Activated CD4-positive, alpha-beta T cell treated with anti-CD3 and anti-CD28 coated beads for 36 hours (primary cell): ENCODE results near the gene RUFY2. TPM values are rescaled to one million over a fixed set of nuclear protein-coding genes. Genes with fewer than 3 reads are reported as not detected.
"Not testable (repeated sequence)": the region's sequence is repeated elsewhere in the genome, so short reads cannot be mapped to it uniquely, and the experiment has no call there.

ENCODE experiments used
- ATAC-seq: fragments of 200-7000 bp; cut with Tn5 transposase; one replicate; pipeline ENCODE4 v1.10.0; 2021; ENCODE audit warnings: mild to moderate bottlenecking, moderate library complexity
- CTCF ChIA-PET: fragments of 350-600 bp; sonication (Branson Sonifier 250); formaldehyde crosslinking; loops from one replicate; lab custom pipeline; 2021; ENCODE audit warnings: antibody characterized with exemption; lab: Charles Lee
- POLR2A ChIA-PET: fragments of 350-600 bp; sonication (Branson Sonifier 250); formaldehyde crosslinking; loops from one replicate; lab custom pipeline; 2021; ENCODE audit warnings: antibody characterized with exemption, inconsistent platforms; lab: Charles Lee
- DNase-seq: peaks from one replicate; pipeline ENCODE4 v3.0.0-alpha.2; 2020
- H3K27ac Mint-ChIP-seq: one replicate; pipeline ENCODE4 v1.8.0; 2021; ENCODE audit warnings: mixed read lengths
- H3K27me3 Mint-ChIP-seq: one replicate; pipeline ENCODE4 v1.8.0; 2021; ENCODE audit warnings: mixed read lengths
- H3K36me3 Mint-ChIP-seq: one replicate; pipeline ENCODE4 v1.8.0; 2021; ENCODE audit warnings: low read depth, mixed read lengths
- H3K4me1 Mint-ChIP-seq: one replicate; pipeline ENCODE4 v1.8.0; 2021; ENCODE audit warnings: mixed read lengths
- H3K4me3 Mint-ChIP-seq: one replicate; pipeline ENCODE4 v1.8.0; 2021; ENCODE audit warnings: mild to moderate bottlenecking, moderate library complexity, mixed read lengths
- H3K9me3 Mint-ChIP-seq: one replicate; pipeline ENCODE4 v1.8.0; 2021; ENCODE audit warnings: low read depth, mixed read lengths
- intact Hi-C, 2 experiments: fragments of 100-400 bp; cut with DNase I in 1 of 2; cut with micrococcal nuclease in 1 of 2; formaldehyde crosslinking; loops; one replicate each; pipeline versions ENCODE4 v1.14.2 to v1.15.1; 2022 to 2024; cut with DNase I, micrococcal nuclease
- total RNA-seq, 2 experiments: library from RNA; stranded (reverse); gene quantifications; one replicate each; pipeline ENCODE4 v1.2.3, GENCODE V29; 2021

RUFY2 gene
- 1 to 10 TPM; 9.1 to 9.5 TPM for total RNA-seq

GRCh38 chr10:68406815-68407548, at the start of gene RUFY2:
TSS of gene RUFY2 (minus strand) at chr10:68407277. CDS start at chr10:68407189, 88 bp downstream.
- peak; percentile 95 for ATAC-seq
- intact Hi-C loops = loop anchor here (1.0 to 5.0 kb wide), 7 partner anchors 75 to 717 kb away; partner anchors contain the start of genes HNRNPH3 (in 2 of the 2), PBLD (in 2 of the 2), CCAR1 (in 1 of the 2) and DDX50 (in 1 of the 2)
- Mint-ChIP-seq H3K27ac (peak within 1 kb of the TSS; percentile 76), H3K9me3 (no peaks in the 10 kb centered on the region), H3K4me1 (peaks cover 19% of the 10 kb centered on the region), H3K4me3 (peak within 1 kb of the TSS; percentile 83), H3K36me3 (no peaks in the 10 kb centered on the region), H3K27me3 (no peaks in the 10 kb centered on the region)
- POLR2A ChIA-PET = interaction anchor here (0.9 kb wide), 1 partner anchor 314 kb away, joined by 3 read pairs; the partner anchor contains the start of gene CCAR1
- CTCF ChIA-PET = interaction anchor here (0.7 to 1.2 kb wide), 10 partner anchors 9 to 194 kb away, joined by 3 to 6 read pairs (median 3); partner anchors contain the start of gene DNA2
- peak; percentile 86 for DNase-seq

DNA sequence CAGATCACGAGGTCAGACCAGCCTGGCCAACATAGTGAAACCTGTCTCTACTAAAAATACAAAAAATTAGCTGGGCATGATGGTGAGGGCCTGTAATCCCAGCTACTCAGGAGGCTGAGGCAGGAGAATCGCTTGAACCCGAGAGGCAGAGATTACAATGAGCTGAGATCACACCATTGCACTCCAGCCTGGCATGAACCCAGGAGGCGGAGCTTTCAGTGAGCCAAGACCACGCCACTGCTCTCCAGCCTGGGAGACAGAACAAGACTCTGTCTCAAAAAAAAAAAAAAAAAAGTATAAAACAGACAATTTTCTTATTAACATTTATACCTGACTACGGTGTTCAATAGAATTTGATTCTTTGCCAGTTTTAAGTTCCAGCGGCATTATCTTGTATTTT, 42.6 kb upstream of the RUFY2 start:
- H3K4me1 Mint-ChIP-seq, DNase-seq, POLR2A ChIA-PET, ATAC-seq, H3K27ac Mint-ChIP-seq, H3K9me3 Mint-ChIP-seq, H3K4me3 Mint-ChIP-seq, intact Hi-C loops, H3K27me3 Mint-ChIP-seq: not testable (repeated sequence)
- H3K36me3 Mint-ChIP-seq = peaks cover 29% of the 10 kb centered on the region
- CTCF ChIA-PET = interaction anchor here (1.1 kb wide), 1 partner anchor 42 kb away, joined by 3 read pairs; no protein-coding TSS in a partner anchor

GRCh38 chr10:68446179-68446578, 39.1 kb upstream of the RUFY2 start:
- DNase-seq = no peak
- Mint-ChIP-seq H3K27me3 (no peaks in the 10 kb centered on the region), H3K9me3 (no peaks in the 10 kb centered on the region), H3K36me3 (peaks cover 27% of the 10 kb centered on the region), H3K4me3 (no peak overlapping the region), H3K4me1 (no peaks in the 10 kb centered on the region), H3K27ac (no peak overlapping the region)
- ChIA-PET CTCF (interaction anchor here (0.7 kb wide), 1 partner anchor 9 kb away, joined by 5 read pairs; no protein-coding TSS in a partner anchor), POLR2A (no interaction called here)
- ATAC-seq = no peak
- intact Hi-C loops = no loop called here

GRCh38 chr10:68442971-68443370, 35.9 kb upstream of the RUFY2 start:
- Mint-ChIP-seq H3K27me3 (no peaks in the 10 kb centered on the region), H3K4me1 (no peaks in the 10 kb centered on the region), H3K36me3 (peaks cover 24% of the 10 kb centered on the region), H3K27ac (no peak overlapping the region), H3K4me3 (no peak overlapping the region), H3K9me3 (no peaks in the 10 kb centered on the region)
- DNase-seq = no peak
- intact Hi-C loops = no loop called here
- ChIA-PET POLR2A (no interaction called here), CTCF (no interaction called here)
- ATAC-seq = no peak

- Mint-ChIP-seq H3K27ac (no peak overlapping the region), H3K36me3 (peaks cover 31% of the 10 kb centered on the region), H3K27me3 (no peaks in the 10 kb centered on the region), H3K4me3 (no peak overlapping the region), H3K9me3 (no peaks in the 10 kb centered on the region), H3K4me1 (no peaks in the 10 kb centered on the region)
- ATAC-seq (no peak), DNase-seq (no peak)
- POLR2A ChIA-PET = no interaction called here
- intact Hi-C loops = no loop called here
- CTCF ChIA-PET = interaction anchor here (1.0 kb wide), 1 partner anchor 110 kb away, joined by 3 read pairs; no protein-coding TSS in a partner anchor
Observed at GRCh38 chr10:68440898-68441297, 33.8 kb upstream of the RUFY2 start.

DNA sequence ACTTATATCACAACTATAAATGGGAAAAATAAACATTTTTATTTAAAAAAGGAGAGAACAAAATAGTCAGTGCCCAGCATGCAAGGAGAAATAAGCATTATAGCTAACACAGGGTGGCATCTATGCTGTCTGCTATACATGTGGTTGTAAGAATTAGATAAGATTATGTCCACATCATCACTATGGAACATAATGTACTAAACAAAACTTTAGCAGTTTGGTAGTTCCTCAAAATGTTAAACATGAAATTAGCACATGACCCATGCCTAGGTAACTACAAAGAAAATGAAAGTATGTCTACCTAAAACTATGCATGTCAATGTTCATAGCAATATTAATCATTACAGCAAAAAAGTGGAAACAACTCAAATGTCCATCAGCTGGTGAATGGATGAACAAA, 28.7 kb upstream of the RUFY2 start:
- no peak for ATAC-seq
- ChIA-PET POLR2A (no interaction called here), CTCF (interaction anchor here (0.6 kb wide), 1 partner anchor 34 kb away, joined by 3 read pairs; no protein-coding TSS in a partner anchor)
- Mint-ChIP-seq H3K9me3 (no peaks in the 10 kb centered on the region), H3K36me3 (peaks cover 23% of the 10 kb centered on the region), H3K27me3 (no peaks in the 10 kb centered on the region), H3K4me3 (no peak overlapping the region), H3K27ac (no peak overlapping the region), H3K4me1 (no peaks in the 10 kb centered on the region)
- intact Hi-C loops = no loop called here
- DNase-seq = no peak

DNA sequence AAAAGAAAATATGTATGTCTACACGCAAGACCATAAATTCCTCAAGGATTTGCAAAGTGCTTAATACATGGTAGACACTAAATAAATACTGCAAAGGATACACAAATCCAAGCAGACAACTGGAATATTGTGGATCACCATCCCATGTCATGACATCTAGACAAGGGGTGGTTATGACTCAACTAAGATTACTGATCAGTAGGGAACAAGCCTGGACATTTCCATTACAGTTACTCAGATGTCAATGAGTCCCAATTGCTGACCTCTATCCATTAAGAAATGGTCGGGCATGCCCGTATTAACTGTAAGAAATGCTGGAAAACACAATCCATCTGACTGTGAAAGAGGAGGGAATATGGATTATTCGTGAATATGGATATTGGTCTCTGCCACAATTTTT, 27.6 kb upstream of the RUFY2 start:
- ATAC-seq = no peak
- H3K27ac Mint-ChIP-seq = no peak overlapping the region
- H3K9me3 Mint-ChIP-seq = no peaks in the 10 kb centered on the region
- ChIA-PET CTCF (no interaction called here), POLR2A (no interaction called here)
- DNase-seq = no peak
- H3K4me3 Mint-ChIP-seq = no peak overlapping the region
- no peaks in the 10 kb centered on the region for H3K27me3 Mint-ChIP-seq
- H3K4me1 Mint-ChIP-seq = no peaks in the 10 kb centered on the region
- H3K36me3 Mint-ChIP-seq = peaks cover 24% of the 10 kb centered on the region
- intact Hi-C loops = no loop called here

- Mint-ChIP-seq H3K27ac (no peak overlapping the region), H3K4me1 (peaks cover 11% of the 10 kb centered on the region), H3K36me3 (peaks cover 26% of the 10 kb centered on the region), H3K27me3 (no peaks in the 10 kb centered on the region), H3K9me3 (no peaks in the 10 kb centered on the region), H3K4me3 (no peak overlapping the region)
- no peak for ATAC-seq
- intact Hi-C loops = no loop called here
- no peak for DNase-seq
- ChIA-PET CTCF (no interaction called here), POLR2A (no interaction called here)
Observed at GRCh38 chr10:68428396-68429104, 21.5 kb upstream of the RUFY2 start.

DNA sequence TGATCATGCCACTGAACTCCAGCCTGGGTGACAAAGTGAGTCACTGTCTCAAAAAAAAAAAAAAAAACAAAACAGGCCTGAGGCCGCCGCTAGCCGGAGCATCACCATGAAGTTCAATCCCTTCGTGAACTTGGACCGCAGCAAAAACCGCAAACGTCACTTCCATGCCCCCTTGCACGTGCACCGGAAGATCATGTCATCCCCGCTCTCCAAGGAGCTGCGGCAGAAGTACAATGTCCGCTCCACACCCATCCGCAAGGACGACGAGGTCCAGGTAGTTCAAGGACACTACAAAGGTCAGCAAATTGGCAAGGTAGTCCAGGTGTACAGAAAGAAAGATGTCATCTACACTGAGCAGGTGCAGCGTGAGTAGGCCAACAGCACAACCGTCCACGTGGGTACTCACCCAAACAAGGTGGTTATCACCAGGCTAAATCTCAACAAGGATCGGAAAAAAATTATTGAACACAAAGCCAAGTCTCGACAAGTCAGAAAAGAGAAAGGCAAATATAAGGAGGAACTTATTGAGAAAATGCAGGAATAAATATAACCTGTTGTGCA, 17.5 kb upstream of the RUFY2 start:
- Mint-ChIP-seq H3K27me3 (no peaks in the 10 kb centered on the region), H3K27ac (no peak overlapping the region), H3K4me1 (peaks cover 15% of the 10 kb centered on the region), H3K36me3 (peaks cover 44% of the 10 kb centered on the region), H3K9me3 (no peaks in the 10 kb centered on the region), H3K4me3 (no peak overlapping the region)
- POLR2A ChIA-PET = no interaction called here
- intact Hi-C loops = no loop called here
- DNase-seq = no peak
- ATAC-seq = no peak
- CTCF ChIA-PET = interaction anchor here (0.6 kb wide), 1 partner anchor 168 kb away, joined by 3 read pairs; no protein-coding TSS in a partner anchor

- DNase-seq = peak; percentile 56
- Mint-ChIP-seq H3K36me3 (peaks cover 48% of the 10 kb centered on the region), H3K4me1 (peaks cover 15% of the 10 kb centered on the region), H3K27ac (peak overlapping the region; percentile 42), H3K4me3 (no peak overlapping the region), H3K27me3 (no peaks in the 10 kb centered on the region), H3K9me3 (no peaks in the 10 kb centered on the region)
- intact Hi-C loops = no loop called here
- POLR2A ChIA-PET = no interaction called here
- CTCF ChIA-PET = interaction anchor here (1.0 to 1.8 kb wide), 3 partner anchors 17 to 91 kb away, joined by 3 to 7 read pairs (median 4); partner anchors contain the start of genes HNRNPH3, PBLD and RUFY2
- ATAC-seq = peak; percentile 91
Observed at GRCh38 chr10:68423522-68423921, 16.4 kb upstream of the RUFY2 start.

- no peak overlapping the region for H3K27ac Mint-ChIP-seq
- DNase-seq (no peak), ATAC-seq (no peak)
- intact Hi-C loops = no loop called here
- H3K4me3 Mint-ChIP-seq = no peak overlapping the region
- H3K4me1 Mint-ChIP-seq = peaks cover 15% of the 10 kb centered on the region
- no peaks in the 10 kb centered on the region for H3K27me3 Mint-ChIP-seq
- H3K36me3 Mint-ChIP-seq = peaks cover 49% of the 10 kb centered on the region
- CTCF ChIA-PET = no interaction called here
- POLR2A ChIA-PET = no interaction called here
- no peaks in the 10 kb centered on the region for H3K9me3 Mint-ChIP-seq
Observed at GRCh38 chr10:68419376-68419775, 12.3 kb upstream of the RUFY2 start.
